Stimulated activated CD8-positive, alpha-beta memory T cell treated with anti-CD3 and anti-CD28 coated beads, Interleukin-4, amount 100 ng/mL, for 24 hours (primary cell): ENCODE measurements around the gene BACH2.
"Not testable (repeated sequence)": the region's sequence is repeated elsewhere in the genome, so short reads cannot be mapped to it uniquely, and the experiment has no call there.

Experiments used
- DNase-seq: peaks from one replicate; pipeline ENCODE4 v3.0.0-alpha.2; 2020; ENCODE audit warnings: low read depth

Gene BACH2

GRCh38 chr6:90296341-90297114, at the start of gene BACH2:
TSS of gene BACH2 (minus strand) at chr6:90296843. CDS start at chr6:90008844, 287,999 bp downstream.
- DNase-seq: peak; percentile 89

- no peak for DNase-seq
Observed at GRCh38 chr6:90343576-90343975, 46.9 kb upstream of the BACH2 start.

- DNase-seq: no peak
Observed at GRCh38 chr6:90338409-90338808, 41.8 kb upstream of the BACH2 start.

GRCh38 chr6:90336388-90336947, 39.8 kb upstream of the BACH2 start:
- no peak for DNase-seq

GRCh38 chr6:90333928-90334327, 37.3 kb upstream of the BACH2 start:
- DNase-seq: no peak

GRCh38 chr6:90332978-90333543, 36.4 kb upstream of the BACH2 start:
- not testable (repeated sequence) for DNase-seq

GRCh38 chr6:90329386-90330077, 32.9 kb upstream of the BACH2 start:
- DNase-seq: no peak

- no peak for DNase-seq
Observed at GRCh38 chr6:90328004-90328403, 31.4 kb upstream of the BACH2 start.

- no peak for DNase-seq
Observed at GRCh38 chr6:90326404-90327057, 29.9 kb upstream of the BACH2 start.

- no peak for DNase-seq
Observed at GRCh38 chr6:90323706-90324105, 27.1 kb upstream of the BACH2 start.

- no peak for DNase-seq
Observed at GRCh38 chr6:90322976-90323474, 26.4 kb upstream of the BACH2 start.

- DNase-seq: no peak
Observed at GRCh38 chr6:90319979-90320685, 23.5 kb upstream of the BACH2 start.

GRCh38 chr6:90319044-90319443, 22.4 kb upstream of the BACH2 start:
- no peak for DNase-seq

GRCh38 chr6:90315986-90316385, 19.3 kb upstream of the BACH2 start:
- DNase-seq: no peak

GRCh38 chr6:90315354-90315950, 18.8 kb upstream of the BACH2 start:
- no peak for DNase-seq

- no peak for DNase-seq
Observed at GRCh38 chr6:90314514-90314913, 17.9 kb upstream of the BACH2 start.

GRCh38 chr6:90311569-90311968, 14.9 kb upstream of the BACH2 start:
- DNase-seq: no peak

GRCh38 chr6:90305800-90306448, 9.3 kb upstream of the BACH2 start:
- DNase-seq: no peak

GRCh38 chr6:90304308-90304707, 7.7 kb upstream of the BACH2 start:
- no peak for DNase-seq

GRCh38 chr6:90303039-90303438, 6.4 kb upstream of the BACH2 start:
- no peak for DNase-seq

- no peak for DNase-seq
Observed at GRCh38 chr6:90302320-90302719, 5.7 kb upstream of the BACH2 start.
